ENCODE data around the gene EGLN2.
"Not testable (repeated sequence)": the region's sequence is repeated elsewhere in the genome, so short reads cannot be mapped to it uniquely, and the experiment has no call there.

EGLN2 gene

GRCh38 chr19:40819479-40820234, 20.7 kb downstream of the EGLN2 start:
- DNase-seq, result peak; percentile 69

- DNase-seq, result no peak
These were observed 23.2 kb downstream of the EGLN2 start for GRCh38 chr19:40822161-40822560.

DNA sequence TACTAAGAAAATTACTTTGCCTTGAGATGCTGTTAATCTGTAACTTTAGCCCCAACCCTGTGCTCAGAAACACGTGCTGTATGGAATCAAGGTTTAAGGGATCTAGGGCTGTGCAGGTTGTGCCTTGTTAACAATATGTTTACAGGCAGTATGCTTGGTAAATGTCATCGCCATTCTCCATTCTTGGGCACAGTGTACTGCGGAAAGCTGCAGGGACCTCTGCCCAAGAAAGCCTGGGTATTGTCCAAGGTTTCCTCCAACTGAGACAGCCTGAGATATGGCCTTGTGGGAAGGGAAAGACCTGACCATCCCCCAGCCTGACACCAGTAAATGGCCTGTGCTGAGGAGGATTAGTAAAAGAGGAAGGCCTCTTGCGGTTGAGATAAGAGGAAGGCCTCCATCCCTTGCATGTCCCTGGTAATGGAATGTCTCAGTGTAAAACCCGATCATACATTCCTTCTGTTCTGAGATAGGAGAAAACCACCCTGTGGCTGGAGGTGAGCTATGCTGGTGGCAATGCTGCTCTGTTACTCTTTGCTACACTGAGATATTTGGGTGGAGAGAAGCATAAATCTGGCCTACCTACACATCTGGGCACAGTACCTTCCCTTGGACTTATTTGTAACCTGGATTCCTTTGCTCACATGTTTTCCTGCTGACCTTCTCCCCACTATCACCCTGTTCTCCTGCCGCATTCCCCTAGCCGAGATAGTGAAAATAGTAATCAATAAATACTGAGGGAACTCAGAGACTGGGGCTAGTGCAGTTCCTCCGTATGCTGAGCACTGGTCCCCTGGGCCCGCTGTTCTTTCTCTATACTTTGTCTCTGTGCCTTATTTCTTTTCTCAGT, 23.9 kb downstream of the EGLN2 start:
- DNase-seq, result not testable (repeated sequence)

GRCh38 chr19:40824916-40825315, 25.9 kb downstream of the EGLN2 start:
- not testable (repeated sequence) for DNase-seq

- DNase-seq, result not testable (repeated sequence)
These were observed 26.6 kb downstream of the EGLN2 start for GRCh38 chr19:40825460-40826095.

DNA sequence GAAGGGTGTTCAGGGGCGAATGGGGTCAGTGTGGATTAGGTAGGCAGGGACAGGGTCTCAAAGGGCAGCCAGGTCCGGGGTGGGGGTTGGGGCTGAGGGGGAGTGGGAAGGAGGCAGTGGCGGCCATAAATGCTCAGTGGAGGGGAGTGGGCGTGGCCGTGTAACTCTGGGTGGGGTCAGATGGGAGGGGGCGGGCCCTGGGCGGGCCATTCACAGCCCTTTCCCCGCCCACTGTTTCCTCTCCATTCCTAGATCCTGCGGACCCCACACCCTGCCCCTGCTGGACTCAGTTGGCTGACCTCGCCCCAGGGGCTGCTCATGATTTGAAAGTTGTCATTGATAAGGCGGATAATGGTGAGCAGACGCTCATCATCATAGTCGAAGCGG, 27.3 kb downstream of the EGLN2 start:
- DNase-seq, result not testable (repeated sequence)

DNA sequence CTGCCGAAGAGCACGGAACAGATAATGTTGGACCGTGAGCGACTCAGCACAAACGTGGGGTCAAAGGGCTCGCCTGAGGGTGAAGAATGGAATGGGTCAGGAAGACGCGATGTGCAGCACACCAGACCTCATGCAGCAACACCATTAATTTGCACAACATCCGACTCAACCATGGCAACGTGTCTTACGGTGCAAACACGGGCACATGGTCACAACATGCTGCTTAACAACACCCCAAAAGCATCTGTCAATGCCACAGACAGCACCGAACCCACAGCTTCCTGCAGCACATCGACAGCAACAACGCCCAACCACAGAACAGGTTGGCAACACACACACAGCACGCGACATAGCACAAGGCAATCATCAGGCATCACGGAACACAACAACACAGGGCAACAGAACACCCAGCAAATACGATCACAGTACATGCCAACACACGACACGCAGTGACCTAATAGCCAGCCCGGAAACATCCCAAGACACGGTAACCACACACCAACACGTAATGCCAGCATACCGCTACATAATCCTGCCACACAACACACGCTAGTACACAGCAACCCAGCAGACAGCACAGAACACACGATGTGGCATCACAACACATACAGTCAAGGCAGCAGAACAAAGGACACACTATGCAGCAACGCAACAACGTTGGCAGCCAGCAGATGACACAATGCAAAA, 27.9 kb downstream of the EGLN2 start:
- peak; percentile 63 for DNase-seq

DNA sequence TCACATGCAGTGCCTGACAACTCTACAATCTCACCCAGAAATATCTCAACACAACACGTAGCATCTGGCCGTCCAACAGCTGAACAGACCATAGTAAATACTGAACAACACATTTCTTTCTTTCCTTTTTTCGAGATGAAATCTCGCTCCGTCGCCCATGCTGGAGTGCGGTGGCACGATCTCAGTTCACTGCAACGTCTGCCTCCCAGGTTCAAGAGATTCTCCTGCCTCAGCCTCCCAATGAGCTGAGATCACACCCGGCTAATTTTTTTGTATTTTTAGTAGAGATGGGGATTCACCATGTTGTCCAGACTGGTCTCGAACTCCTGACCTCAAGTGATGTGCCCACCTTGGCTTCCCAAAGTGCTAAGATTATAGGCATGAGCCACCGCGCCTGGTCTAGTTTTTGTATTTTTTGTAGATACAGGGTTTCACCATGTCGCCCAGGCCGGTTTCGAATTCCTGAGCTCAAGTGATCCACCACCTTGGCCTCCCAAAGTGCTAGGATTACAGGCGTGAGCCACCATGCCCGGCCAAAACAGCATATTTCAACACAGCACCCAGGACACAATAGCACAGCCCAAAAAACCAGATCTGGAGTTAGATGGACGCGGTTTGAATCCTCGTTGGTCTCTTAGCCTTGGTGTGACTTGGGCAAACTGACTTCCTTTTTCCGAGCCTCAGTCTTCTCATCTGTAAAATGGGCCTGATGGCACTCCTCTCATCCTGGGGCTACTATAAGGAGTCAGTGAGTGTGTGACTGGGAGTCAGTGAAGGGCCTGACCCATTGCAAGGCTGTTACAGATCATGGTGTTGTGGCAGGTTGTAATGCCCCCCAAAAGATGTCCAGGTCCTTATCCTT, 28.6 kb downstream of the EGLN2 start:
- no peak for DNase-seq

GRCh38 chr19:40829205-40829604, 30.2 kb downstream of the EGLN2 start:
- no peak for DNase-seq

- DNase-seq, result not testable (repeated sequence)
These were observed 31.8 kb downstream of the EGLN2 start for GRCh38 chr19:40830741-40831140.

GRCh38 chr19:40831502-40832430, 32.8 kb downstream of the EGLN2 start:
- no peak for DNase-seq

- DNase-seq, result not testable (repeated sequence)
These were observed 33.4 kb downstream of the EGLN2 start for GRCh38 chr19:40832431-40832790.

GRCh38 chr19:40833728-40834533, 34.9 kb downstream of the EGLN2 start:
- not testable (repeated sequence) for DNase-seq

DNA sequence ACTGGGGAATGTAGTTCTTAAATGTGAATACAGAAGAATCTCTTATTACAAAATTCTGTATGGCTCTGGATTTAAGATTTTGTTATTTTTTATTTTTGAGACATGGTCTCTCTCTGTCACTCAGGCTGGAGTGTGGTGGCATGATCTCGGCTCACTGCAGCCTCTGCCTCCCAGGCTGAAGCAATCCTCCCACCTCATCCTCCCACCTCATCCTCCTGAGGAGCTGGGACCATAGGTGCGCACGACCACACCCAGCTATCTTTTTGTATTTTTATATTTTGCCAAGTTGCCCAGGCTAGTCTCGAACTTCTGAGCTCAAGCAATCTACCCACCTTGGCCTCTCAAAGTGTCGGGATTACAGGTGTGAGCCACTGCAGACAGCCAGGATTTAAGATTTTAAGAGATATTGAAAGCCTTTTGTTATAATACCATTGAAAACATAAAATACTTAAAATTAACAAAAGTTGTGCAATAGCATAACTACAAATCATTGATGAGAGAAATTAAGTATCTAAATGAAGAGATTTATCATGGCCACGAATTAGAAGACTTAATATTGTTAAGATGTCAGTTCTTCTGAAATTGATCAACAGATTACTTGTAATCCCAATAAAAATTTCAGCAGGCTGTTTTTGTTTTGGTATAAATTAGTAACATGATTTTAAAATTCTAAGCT, 37.9 kb downstream of the EGLN2 start:
- DNase-seq, result no peak

DNA sequence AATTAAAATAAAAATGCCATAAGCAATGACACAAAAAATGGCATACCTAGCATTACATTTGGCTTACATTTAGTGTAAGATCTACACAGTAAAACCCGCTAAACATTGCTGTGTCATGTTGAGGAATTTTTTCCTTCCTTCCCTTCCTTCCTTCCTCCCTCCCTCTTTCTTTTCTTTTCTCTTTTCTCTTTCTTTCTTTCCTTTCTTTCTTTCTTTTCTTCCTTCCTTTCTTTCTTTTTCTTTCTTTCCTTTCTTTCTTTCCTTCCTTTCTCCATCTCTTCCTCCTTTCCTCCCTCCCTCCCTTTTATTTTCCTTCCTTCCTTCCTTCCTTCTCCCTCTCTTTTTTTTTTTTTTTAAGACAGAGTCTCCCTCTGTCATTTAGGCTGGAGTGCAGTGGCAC, 39.5 kb downstream of the EGLN2 start:
- DNase-seq, result not testable (repeated sequence)

DNA sequence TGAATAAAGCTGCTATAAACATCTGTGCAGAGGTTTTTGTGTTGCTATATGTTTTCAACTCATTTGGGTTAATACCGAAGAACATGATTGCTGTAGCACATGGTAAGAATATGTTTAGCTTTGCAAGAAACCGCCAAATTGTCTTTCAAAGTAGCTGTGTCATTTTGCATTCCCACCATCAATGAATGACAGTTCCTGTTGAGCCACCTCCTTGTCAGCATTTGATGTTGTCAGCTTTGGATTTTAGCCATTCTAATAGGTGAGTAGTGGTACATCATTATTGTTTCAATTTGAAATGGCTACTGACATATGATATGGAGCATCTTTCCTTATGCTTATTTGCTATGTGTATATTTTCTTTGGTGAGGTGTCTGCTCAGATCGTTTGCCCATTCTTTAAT, 43.0 kb downstream of the EGLN2 start:
- DNase-seq, result not testable (repeated sequence)

- DNase-seq, result not testable (repeated sequence)
These were observed 44.1 kb downstream of the EGLN2 start for GRCh38 chr19:40842997-40843652.

DNA sequence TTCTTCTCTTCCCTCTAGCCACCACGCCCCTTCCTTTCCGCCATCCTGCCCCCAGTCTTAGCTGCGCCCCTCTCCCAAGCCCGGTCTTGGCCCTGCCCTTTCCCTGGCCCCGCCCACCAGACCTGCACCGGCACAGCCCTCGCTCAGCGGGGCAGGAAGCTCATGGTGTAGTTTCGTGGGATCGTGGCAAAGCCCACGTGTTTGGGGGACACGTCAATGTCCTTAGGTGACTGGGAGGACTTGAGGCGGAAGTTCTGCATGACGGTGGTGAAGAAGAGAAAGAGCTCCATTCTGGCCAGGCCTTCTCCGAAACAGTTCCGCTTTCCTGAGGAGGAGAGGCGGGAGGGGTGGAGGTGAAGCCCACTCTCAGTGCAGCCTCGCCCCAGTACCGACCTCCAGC, 44.7 kb downstream of the EGLN2 start:
- DNase-seq, result peak; percentile 65

- not testable (repeated sequence) for DNase-seq
These were observed 47.7 kb downstream of the EGLN2 start for GRCh38 chr19:40846722-40847121.

Measured in activated CD4-positive, alpha-beta T cell treated with anti-CD3 and anti-CD28 coated beads, Interleukin-2, amount 50 U/mL, for 1 hour (primary cell).